GM19035 (cell line): Measurements from ENCODE around the gene STIMATE.

Experiments used
- ATAC-seq: cut with Tn5 transposase; IDR thresholded peaks from one replicate; pipeline ENCODE4 v1.9.1; 2021; ENCODE audit not compliant: unreplicated experiment

The STIMATE gene

GRCh38 chr3:52824037-52824436, 73.3 kb downstream of the STIMATE start:
- ATAC-seq: no peak

GRCh38 chr3:52822363-52822762, 75.0 kb downstream of the STIMATE start:
- no peak for ATAC-seq

- ATAC-seq: no peak
Measured at GRCh38 chr3:52820736-52821135, 76.6 kb downstream of the STIMATE start.

GRCh38 chr3:52819936-52820335, 77.4 kb downstream of the STIMATE start:
- ATAC-seq: no peak

- no peak for ATAC-seq
Measured at GRCh38 chr3:52817860-52818259, 79.5 kb downstream of the STIMATE start.

GRCh38 chr3:52817221-52817620, 80.1 kb downstream of the STIMATE start:
- ATAC-seq: no peak

GRCh38 chr3:52816654-52817053, 80.7 kb downstream of the STIMATE start:
- no peak for ATAC-seq

- ATAC-seq: no peak
Measured at GRCh38 chr3:52816199-52816598, 81.1 kb downstream of the STIMATE start.

- no peak for ATAC-seq
Measured at GRCh38 chr3:52813810-52814209, 83.5 kb downstream of the STIMATE start.

- no peak for ATAC-seq
Measured at GRCh38 chr3:52811452-52812011, 85.8 kb downstream of the STIMATE start.

- ATAC-seq: no peak
Measured at GRCh38 chr3:52810923-52811322, 86.4 kb downstream of the STIMATE start.

GRCh38 chr3:52809662-52810377, 87.5 kb downstream of the STIMATE start:
- no peak for ATAC-seq

- no peak for ATAC-seq
Measured at GRCh38 chr3:52809149-52809548, 88.2 kb downstream of the STIMATE start.

GRCh38 chr3:52805270-52806039, 91.9 kb downstream of the STIMATE start:
- ATAC-seq: no peak

GRCh38 chr3:52801839-52802238, 95.5 kb downstream of the STIMATE start:
- no peak for ATAC-seq

- no peak for ATAC-seq
Measured at GRCh38 chr3:52800079-52800478, 97.3 kb downstream of the STIMATE start.

- no peak for ATAC-seq
Measured at GRCh38 chr3:52798978-52799476, 98.3 kb downstream of the STIMATE start.

GRCh38 chr3:52798376-52798977, 98.9 kb downstream of the STIMATE start:
- no peak for ATAC-seq

- ATAC-seq: no peak
Measured at GRCh38 chr3:52796411-52796810, 100.9 kb downstream of the STIMATE start.

- ATAC-seq: no peak
Measured at GRCh38 chr3:52795298-52795900, 101.9 kb downstream of the STIMATE start.

GRCh38 chr3:52794612-52795099, 102.7 kb downstream of the STIMATE start, which contains the start of gene ITIH3:
TSS of gene ITIH3 (plus strand) at chr3:52794796. CDS start at chr3:52794804, 8 bp downstream.
- ATAC-seq: no peak
